ENCODE results near the gene IFIT3. TPM values are rescaled to one million over a fixed set of nuclear protein-coding genes. Genes with fewer than 3 reads are reported as not detected.

Gene IFIT3
- total and polyA plus RNA-seq, 2 experiments from 2014 or later: 0.42 to 0.52 TPM

GRCh38 chr10:89309156-89310055 is 18.4 kb upstream of the IFIT3 start:
- peaks cover 5% of the 10 kb centered on the region; the same call in 2 of the 3 replicates for H3K4me1 Mint-ChIP-seq
- Histone ChIP-seq H3K36me3 (ENCODE audit: insufficient read depth) (no peaks in the 10 kb centered on the region), H3F3A (replicated peaks; ENCODE audit: low read depth) (no peaks in the 10 kb centered on the region), H3K9me2 (ENCODE audit: insufficient read depth) (no peaks in the 10 kb centered on the region), H3K27ac (ENCODE audit: low read depth) (no peak overlapping the region), H4K20me1 (replicated peaks; ENCODE audit: insufficient read depth) (no peaks in the 10 kb centered on the region), H3K4me2 (no peak overlapping the region), H2AFZ (no peak overlapping the region), H3K27me3 (ENCODE audit: insufficient read depth) (no peaks in the 10 kb centered on the region), H3K4me3 (no peak overlapping the region), H3K4me1 (ENCODE audit: insufficient read depth) (0 out of 2 replicates have a peak, but pooled peaks cover 5% of the 10 kb centered on the region), H3K79me2 (replicated peaks; ENCODE audit: insufficient read depth) (no peaks in the 10 kb centered on the region)
- no peak for ATAC-seq
- DNase-seq (ENCODE audit: low spot score): no peak
- H3K27ac Mint-ChIP-seq: no peak overlapping the region
- H3K36me3 Mint-ChIP-seq (ENCODE audit: low read depth): no peaks in the 10 kb centered on the region
- no peak overlapping the region for H3K4me3 Mint-ChIP-seq
- no peaks in the 10 kb centered on the region for H3K9me3 Mint-ChIP-seq
- H3K27me3 Mint-ChIP-seq (ENCODE audit: insufficient read depth, low read depth, poor library complexity): peaks cover 1% of the 10 kb centered on the region
- TF ChIP-seq JUNB (IDR thresholded peaks at IDR 0.05; ENCODE audit: unreplicated experiment): no peak
- no peak for TF ChIP-seq CREB1 (CRISPR knock-in tag; IDR thresholded peaks at IDR 0.05; ENCODE audit: low read depth)
- no peak for TF ChIP-seq ZNF462 (CRISPR knock-in tag; IDR thresholded peaks at IDR 0.05)
- no peak for TF ChIP-seq CTCF (conservative IDR thresholded peaks at IDR 0.05; ENCODE audit: low read depth in 2 of 2)
- TF ChIP-seq STAT1 (IDR thresholded peaks at IDR 0.05; ENCODE audit: unreplicated experiment): no peak
- no peak for TF ChIP-seq ZNF331 (CRISPR knock-in tag; IDR thresholded peaks at IDR 0.05; ENCODE audit: low read depth)
- TF ChIP-seq REST (IDR thresholded peaks at IDR 0.05; ENCODE audit: unreplicated experiment): no peak
- no peak for TF ChIP-seq ETS1 (IDR thresholded peaks at IDR 0.05)
- no peak for TF ChIP-seq EZH2phosphoT487 (IDR thresholded peaks at IDR 0.05; ENCODE audit: unreplicated experiment)
- no peak for TF ChIP-seq EZH2 (IDR thresholded peaks at IDR 0.05; ENCODE audit: low read depth, unreplicated experiment)
- TF ChIP-seq POLR2AphosphoS5 (IDR thresholded peaks at IDR 0.05; ENCODE audit: low read depth): no peak
- TF ChIP-seq ZNF114 (CRISPR knock-in tag; IDR thresholded peaks at IDR 0.05): no peak
- no peak for TF ChIP-seq NANOG (IDR thresholded peaks at IDR 0.05; ENCODE audit: borderline replicate concordance)

All from GM23338 (cell line).